DOHH2 (cell line): ENCODE data around the gene FOXP4.

Experiments
- H3F3A ChIP-seq: fragments of 200-600 bp; sonication (generic), shearing (Covaris generic); 2 replicates; pipeline ENCODE4 v1.6.0; 2016; ENCODE audit warnings: antibody characterized with exemption, mild to moderate bottlenecking; ENCODE audit not compliant: control insufficient read depth, insufficient read depth
- H3K27ac ChIP-seq: fragments of 200-600 bp; sonication (generic); 2 replicates; pipeline ENCODE4 v1.5.1; 2014; ENCODE audit warnings: low read depth, mild to moderate bottlenecking, low read length, moderate library complexity
- H3K27me3 ChIP-seq: fragments of 200-600 bp; sonication (generic); 2 replicates; pipeline ENCODE4 v1.6.1; 2014; ENCODE audit warnings: mild to moderate bottlenecking, low read length, mixed read lengths; ENCODE audit not compliant: control insufficient read depth
- H3K36me3 ChIP-seq: fragments of 200-600 bp; sonication (generic); 2 replicates; pipeline ENCODE4 v1.6.1; 2014; ENCODE audit warnings: mild to moderate bottlenecking, low read length, moderate library complexity, mixed read lengths; ENCODE audit not compliant: control insufficient read depth
- H3K4me1 ChIP-seq: fragments of 200-600 bp; sonication (generic); 2 replicates; pipeline ENCODE4 v1.6.1; 2014; ENCODE audit warnings: mild to moderate bottlenecking, low read length, mixed read lengths; ENCODE audit not compliant: control insufficient read depth
- H3K4me2 ChIP-seq: fragments of 200-600 bp; sonication (generic); 2 replicates; pipeline ENCODE4 v1.6.0; 2014; ENCODE audit warnings: mild to moderate bottlenecking, low read length, moderate library complexity
- H3K4me3 ChIP-seq: fragments of 200-600 bp; sonication (generic); 2 replicates; pipeline ENCODE4 v1.5.1; 2014; ENCODE audit warnings: mild to moderate bottlenecking, low read length, mixed read lengths
- H3K79me2 ChIP-seq: fragments of 200-600 bp; sonication (generic); 2 replicates; pipeline ENCODE4 v1.6.1; 2014; ENCODE audit warnings: mild to moderate bottlenecking, low read length, mixed read lengths; ENCODE audit not compliant: control insufficient read depth
- H3K9me2 ChIP-seq: fragments of 200-600 bp; sonication (generic); replicated peaks from 2 replicates; pipeline ENCODE4 v1.6.1; 2014; ENCODE audit warnings: mild to moderate bottlenecking, low read length, mixed read lengths; ENCODE audit not compliant: control insufficient read depth
- H3K9me3 ChIP-seq: fragments of 200-600 bp; sonication (generic); 2 replicates; pipeline ENCODE4 v1.6.1; 2014; ENCODE audit warnings: antibody characterized with exemption, low read length, mixed read lengths; ENCODE audit not compliant: control insufficient read depth, insufficient read depth
- H4K20me1 ChIP-seq: fragments of 200-600 bp; sonication (generic); 2 replicates; pipeline ENCODE4 v1.6.0; 2014; ENCODE audit warnings: low read depth, mild to moderate bottlenecking, antibody characterized with exemption, low read length, moderate library complexity; ENCODE audit not compliant: control insufficient read depth, insufficient read depth
- CTCF ChIP-seq: fragments of 200-600 bp; sonication (generic); IDR thresholded peaks from one replicate; pipeline ENCODE4 v1.5.1; 2014; ENCODE audit warnings: antibody characterized with exemption, mild to moderate bottlenecking, low read depth, low read length; ENCODE audit not compliant: poor library complexity, severe bottlenecking
- EZH2phosphoT487 ChIP-seq: fragments of 200-600 bp; sonication (generic); IDR thresholded peaks from 2 replicates; pipeline ENCODE4 v1.6.1; 2017; ENCODE audit warnings: borderline replicate concordance, mild to moderate bottlenecking, antibody characterized with exemption, low read length, moderate library complexity, mixed read lengths

FOXP4 gene

GRCh38 chr6:41527721-41528408 lies 18.3 kb upstream of the FOXP4 start:
- Histone ChIP-seq H3K27ac (no peak overlapping the region), H3K36me3 (no peaks in the 10 kb centered on the region), H3K79me2 (no peaks in the 10 kb centered on the region), H3K27me3 (peaks cover 19% of the 10 kb centered on the region), H3K4me3 (no peak overlapping the region), H3F3A (no peaks in the 10 kb centered on the region), H3K9me2 (no peaks in the 10 kb centered on the region), H3K4me1 (peaks cover 20% of the 10 kb centered on the region), H3K9me3 (no peaks in the 10 kb centered on the region), H3K4me2 (no peak overlapping the region), H4K20me1 (no peaks in the 10 kb centered on the region)
- no peak for TF ChIP-seq EZH2phosphoT487
- TF ChIP-seq CTCF, result no peak

GRCh38 chr6:41528409-41528963 lies 17.7 kb upstream of the FOXP4 start:
- no peak overlapping the region for H3K27ac ChIP-seq
- no peaks in the 10 kb centered on the region for H3F3A ChIP-seq
- H3K9me2 ChIP-seq, result no peaks in the 10 kb centered on the region
- no peak for TF ChIP-seq EZH2phosphoT487
- no peak for TF ChIP-seq CTCF
- H3K4me1 ChIP-seq, result peaks cover 20% of the 10 kb centered on the region
- peaks cover 19% of the 10 kb centered on the region for H3K27me3 ChIP-seq
- H3K9me3 ChIP-seq, result no peaks in the 10 kb centered on the region
- no peak overlapping the region for H3K4me2 ChIP-seq
- H3K79me2 ChIP-seq, result no peaks in the 10 kb centered on the region
- H3K36me3 ChIP-seq, result no peaks in the 10 kb centered on the region
- H4K20me1 ChIP-seq, result no peaks in the 10 kb centered on the region
- H3K4me3 ChIP-seq, result no peak overlapping the region

- Histone ChIP-seq H3K9me2 (no peaks in the 10 kb centered on the region), H3K4me1 (peaks cover 20% of the 10 kb centered on the region), H3K36me3 (no peaks in the 10 kb centered on the region), H3K9me3 (no peaks in the 10 kb centered on the region), H3K79me2 (no peaks in the 10 kb centered on the region), H4K20me1 (no peaks in the 10 kb centered on the region), H3F3A (no peaks in the 10 kb centered on the region), H3K4me3 (no peak overlapping the region), H3K27ac (no peak overlapping the region), H3K4me2 (no peak overlapping the region), H3K27me3 (peaks cover 19% of the 10 kb centered on the region)
- no peak for TF ChIP-seq CTCF
- TF ChIP-seq EZH2phosphoT487, result no peak
Observed at GRCh38 chr6:41529049-41529448, 17.1 kb upstream of the FOXP4 start.
